PFSK-1 (cell line): ENCODE data around the gene FLT4.

Source experiments
- FOXP2 ChIP-seq: optimal IDR thresholded peaks from 2 replicates; pipeline ENCODE3; 2011; ENCODE audit warnings: borderline replicate concordance, control low read depth, inconsistent platforms; ENCODE audit not compliant: insufficient read depth; ENCODE audit errors: extremely low read length, extremely low read depth
- POLR2AphosphoS5 ChIP-seq: IDR thresholded peaks from 2 replicates; pipeline ENCODE4 v1.6.1; 2012; ENCODE audit warnings: low read depth, mild to moderate bottlenecking, control low read depth, low read length, moderate library complexity
- SIN3A ChIP-seq: IDR thresholded peaks from 2 replicates; pipeline ENCODE4 v1.6.1; 2012; ENCODE audit warnings: mild to moderate bottlenecking, low read length, moderate library complexity, borderline replicate concordance; ENCODE audit not compliant: insufficient read depth
- TAF1 ChIP-seq: IDR thresholded peaks from 2 replicates; pipeline ENCODE4 v1.6.1; 2012; ENCODE audit warnings: low read length, control low read depth, borderline replicate concordance; ENCODE audit not compliant: insufficient read depth
- TF ChIP-seq, protein P1 (sequence below), 2 experiments: IDR thresholded peaks; 2 replicates each; pipeline versions ENCODE4 v1.6.1 to v1.8.0; 2011 to 2012; ENCODE audit warnings: low read depth in 2 of 2, low read length in 2 of 2, control low read depth in 1 of 2, inconsistent platforms in 1 of 2, mild to moderate bottlenecking in 1 of 2, moderate library complexity in 1 of 2; ENCODE audit not compliant: insufficient read depth in 1 of 2

FLT4 gene

DNA sequence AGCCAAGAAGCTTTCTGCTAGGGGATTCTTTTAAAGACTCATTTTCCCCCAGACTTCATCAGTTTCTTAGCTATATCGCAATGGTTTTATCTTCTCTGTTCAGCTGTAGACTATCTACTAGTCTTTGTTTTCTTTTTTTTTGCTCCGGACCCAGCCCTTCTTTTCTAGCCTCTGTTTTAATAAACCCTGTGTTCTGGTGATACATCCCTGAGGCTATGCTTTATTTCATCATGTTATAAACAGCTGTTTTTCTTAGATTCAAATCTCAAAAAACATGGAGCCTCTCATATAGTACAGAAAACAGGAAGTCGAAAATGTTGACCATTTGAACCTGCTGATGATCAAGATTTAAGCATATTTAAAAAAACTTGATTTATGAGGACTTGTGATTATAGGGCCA is 95.9 kb downstream of the FLT4 start:
- TF ChIP-seq SIN3A (no peak), POLR2AphosphoS5 (no peak), TAF1 (no peak), FOXP2 (no peak)
- TF ChIP-seq, protein P1, sequence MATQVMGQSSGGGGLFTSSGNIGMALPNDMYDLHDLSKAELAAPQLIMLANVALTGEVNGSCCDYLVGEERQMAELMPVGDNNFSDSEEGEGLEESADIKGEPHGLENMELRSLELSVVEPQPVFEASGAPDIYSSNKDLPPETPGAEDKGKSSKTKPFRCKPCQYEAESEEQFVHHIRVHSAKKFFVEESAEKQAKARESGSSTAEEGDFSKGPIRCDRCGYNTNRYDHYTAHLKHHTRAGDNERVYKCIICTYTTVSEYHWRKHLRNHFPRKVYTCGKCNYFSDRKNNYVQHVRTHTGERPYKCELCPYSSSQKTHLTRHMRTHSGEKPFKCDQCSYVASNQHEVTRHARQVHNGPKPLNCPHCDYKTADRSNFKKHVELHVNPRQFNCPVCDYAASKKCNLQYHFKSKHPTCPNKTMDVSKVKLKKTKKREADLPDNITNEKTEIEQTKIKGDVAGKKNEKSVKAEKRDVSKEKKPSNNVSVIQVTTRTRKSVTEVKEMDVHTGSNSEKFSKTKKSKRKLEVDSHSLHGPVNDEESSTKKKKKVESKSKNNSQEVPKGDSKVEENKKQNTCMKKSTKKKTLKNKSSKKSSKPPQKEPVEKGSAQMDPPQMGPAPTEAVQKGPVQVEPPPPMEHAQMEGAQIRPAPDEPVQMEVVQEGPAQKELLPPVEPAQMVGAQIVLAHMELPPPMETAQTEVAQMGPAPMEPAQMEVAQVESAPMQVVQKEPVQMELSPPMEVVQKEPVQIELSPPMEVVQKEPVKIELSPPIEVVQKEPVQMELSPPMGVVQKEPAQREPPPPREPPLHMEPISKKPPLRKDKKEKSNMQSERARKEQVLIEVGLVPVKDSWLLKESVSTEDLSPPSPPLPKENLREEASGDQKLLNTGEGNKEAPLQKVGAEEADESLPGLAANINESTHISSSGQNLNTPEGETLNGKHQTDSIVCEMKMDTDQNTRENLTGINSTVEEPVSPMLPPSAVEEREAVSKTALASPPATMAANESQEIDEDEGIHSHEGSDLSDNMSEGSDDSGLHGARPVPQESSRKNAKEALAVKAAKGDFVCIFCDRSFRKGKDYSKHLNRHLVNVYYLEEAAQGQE (IDR thresholded peaks at IDR 0.05; ENCODE audit: insufficient read depth in 1 of 2, low read depth in 2 of 2, low read length in 2 of 2) = no peak
